ENCODE results near the gene TTLL5. TPM values are rescaled to one million over a fixed set of nuclear protein-coding genes. Genes with fewer than 3 reads are reported as not detected.

Gene TTLL5
- total RNA-seq, 2 experiments from 2014 or later = 27.3 to 38.6 TPM

- no peak for DNase-seq
- Mint-ChIP-seq H3K4me3 (no peak overlapping the region), H3K27ac (no peak overlapping the region), H3K27me3 (no peaks in the 10 kb centered on the region), H3K36me3 (ENCODE audit: low read depth) (peaks cover 15% of the 10 kb centered on the region), H3K9me3 (ENCODE audit: low read depth) (peaks cover 4% of the 10 kb centered on the region), H3K4me1 (no peaks in the 10 kb centered on the region)
- CTCF ChIA-PET = interaction anchor here (0.7 to 0.8 kb wide), 2 partner anchors 29 to 454 kb away, joined by 3 read pairs; no protein-coding TSS in a partner anchor
- POLR2A ChIA-PET = no interaction called here
- ATAC-seq = no peak
- intact Hi-C loops (cut with DNase I, micrococcal nuclease) = no loop called here
These were observed 143.7 kb downstream of the TTLL5 start for GRCh38 chr14:75804570-75805275.

GRCh38 chr14:75805646-75806045 lies 144.6 kb downstream of the TTLL5 start:
- Mint-ChIP-seq H3K27ac (no peak overlapping the region), H3K36me3 (ENCODE audit: low read depth) (peaks cover 12% of the 10 kb centered on the region), H3K9me3 (ENCODE audit: low read depth) (no peaks in the 10 kb centered on the region), H3K27me3 (no peaks in the 10 kb centered on the region), H3K4me1 (no peaks in the 10 kb centered on the region), H3K4me3 (no peak overlapping the region)
- DNase-seq = no peak
- intact Hi-C loops (cut with DNase I, micrococcal nuclease) = no loop called here
- CTCF ChIA-PET = no interaction called here
- POLR2A ChIA-PET = no interaction called here
- ATAC-seq = no peak

DNA sequence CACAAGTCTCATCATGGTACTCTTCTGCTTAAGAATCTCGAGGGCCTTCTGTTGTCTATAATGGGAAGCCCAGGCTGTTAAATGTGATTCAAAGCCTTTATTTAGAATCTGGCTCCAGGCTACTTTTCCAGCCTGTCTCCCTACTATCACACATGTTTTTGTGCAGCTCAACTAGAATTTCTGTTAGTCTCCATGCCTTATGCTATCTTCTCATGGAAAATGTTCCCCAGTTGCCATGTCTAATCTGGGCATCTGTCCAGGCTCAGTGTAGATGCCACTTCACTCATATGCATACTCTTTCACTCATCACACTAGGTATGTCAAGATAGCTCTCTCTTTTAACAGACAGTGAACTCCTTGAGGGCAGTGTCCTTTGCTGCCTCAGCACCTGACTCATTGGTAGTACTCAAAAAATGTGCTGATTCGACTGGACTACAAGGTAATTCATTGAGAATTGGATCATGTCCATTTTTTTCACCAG lies 145.3 kb downstream of the TTLL5 start:
- Mint-ChIP-seq H3K4me3 (no peak overlapping the region), H3K4me1 (no peaks in the 10 kb centered on the region), H3K27me3 (no peaks in the 10 kb centered on the region), H3K36me3 (ENCODE audit: low read depth) (peaks cover 12% of the 10 kb centered on the region), H3K9me3 (ENCODE audit: low read depth) (no peaks in the 10 kb centered on the region), H3K27ac (no peak overlapping the region)
- CTCF ChIA-PET = no interaction called here
- POLR2A ChIA-PET = no interaction called here
- DNase-seq = no peak
- no peak for ATAC-seq
- intact Hi-C loops (cut with DNase I, micrococcal nuclease) = no loop called here

- ChIA-PET CTCF (no interaction called here), POLR2A (no interaction called here)
- DNase-seq (no peak), ATAC-seq (no peak)
- H3K4me3 Mint-ChIP-seq = no peak overlapping the region
- H3K27ac Mint-ChIP-seq = no peak overlapping the region
- intact Hi-C loops (cut with DNase I, micrococcal nuclease) = no loop called here
- H3K9me3 Mint-ChIP-seq (ENCODE audit: low read depth) = no peaks in the 10 kb centered on the region
- no peaks in the 10 kb centered on the region for H3K4me1 Mint-ChIP-seq
- peaks cover 17% of the 10 kb centered on the region for H3K36me3 Mint-ChIP-seq (ENCODE audit: low read depth)
- H3K27me3 Mint-ChIP-seq = no peaks in the 10 kb centered on the region
These were observed 146.8 kb downstream of the TTLL5 start for GRCh38 chr14:75807667-75808360.

DNA sequence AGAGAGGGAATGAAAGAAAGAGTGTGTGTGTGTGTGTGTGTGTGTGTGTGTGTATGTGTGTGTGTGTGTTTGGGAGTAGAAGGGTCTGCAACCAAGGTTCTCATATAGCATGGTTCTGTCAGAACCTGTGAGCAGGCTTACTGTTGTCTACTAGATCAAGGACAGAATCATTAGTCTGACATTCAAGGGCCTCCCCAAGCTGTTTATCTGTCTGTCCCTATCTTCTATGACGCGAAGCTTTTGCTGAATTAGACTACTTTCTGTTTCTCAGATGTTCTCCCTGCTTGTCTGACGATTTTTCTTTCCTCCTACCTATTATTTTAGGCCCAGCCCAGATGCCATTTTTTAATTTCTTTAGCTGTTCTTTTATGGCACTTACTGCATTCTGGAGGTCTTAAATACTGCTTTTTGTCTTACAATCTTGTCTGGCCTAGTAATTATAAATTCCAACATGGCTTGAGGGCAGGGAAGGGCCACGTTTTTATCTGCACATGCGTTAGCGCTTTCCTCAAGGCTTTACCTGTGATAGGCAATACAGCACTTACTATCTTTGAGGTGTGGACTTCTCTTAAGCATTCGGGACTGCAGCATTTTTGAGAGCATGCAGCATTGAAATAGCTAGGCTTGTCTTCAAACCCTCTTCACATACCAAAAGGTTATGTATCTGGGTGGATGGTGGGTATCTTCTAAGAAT lies 150.2 kb downstream of the TTLL5 start:
- ATAC-seq = no peak
- no peak overlapping the region for H3K27ac Mint-ChIP-seq
- CTCF ChIA-PET = interaction anchor here (0.6 to 1.0 kb wide), 2 partner anchors 14 to 16 kb away, joined by 3 to 4 read pairs; no protein-coding TSS in a partner anchor

DNA sequence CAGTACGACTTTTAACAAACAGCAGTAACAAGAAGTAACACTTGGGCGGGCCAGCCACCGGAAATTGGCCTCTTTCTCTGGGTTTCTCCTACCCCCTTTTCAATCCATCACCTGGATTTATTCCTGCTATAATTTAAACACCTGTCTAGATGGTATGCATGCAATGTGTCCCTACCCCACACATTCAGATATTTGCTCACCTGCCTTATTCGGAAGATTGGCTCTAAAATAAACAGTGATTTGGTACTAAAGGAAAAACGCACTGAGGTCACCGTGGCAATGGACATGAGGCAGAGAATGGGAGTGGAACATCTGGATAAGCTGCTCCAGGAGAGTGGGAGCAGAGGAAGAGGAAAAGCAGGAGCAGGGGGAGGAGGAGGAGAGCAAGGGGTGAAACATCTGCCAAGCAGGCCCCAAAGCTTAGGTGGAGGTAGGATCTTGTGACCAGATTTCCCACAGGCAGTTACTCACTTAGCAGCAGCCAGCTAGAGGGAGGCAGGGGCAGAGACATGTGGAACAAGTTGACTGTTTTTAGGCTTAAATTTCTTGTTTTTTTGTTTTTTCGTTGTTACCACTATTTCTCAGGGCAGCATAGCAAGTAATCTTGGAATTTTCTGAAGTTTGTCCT lies 150.9 kb downstream of the TTLL5 start:
- ChIA-PET POLR2A (no interaction called here), CTCF (interaction anchor here (0.6 to 1.0 kb wide), 2 partner anchors 13 to 17 kb away, joined by 3 to 4 read pairs; no protein-coding TSS in a partner anchor)
- H3K4me1 Mint-ChIP-seq = no peaks in the 10 kb centered on the region
- DNase-seq (no peak), ATAC-seq (no peak)
- no peaks in the 10 kb centered on the region for H3K9me3 Mint-ChIP-seq (ENCODE audit: low read depth)
- intact Hi-C loops (cut with DNase I, micrococcal nuclease) = no loop called here
- no peaks in the 10 kb centered on the region for H3K27me3 Mint-ChIP-seq
- peaks cover 11% of the 10 kb centered on the region for H3K36me3 Mint-ChIP-seq (ENCODE audit: low read depth)
- H3K4me3 Mint-ChIP-seq = no peak overlapping the region
- H3K27ac Mint-ChIP-seq = no peak overlapping the region

More for the DNA sequence above, 150.2 kb downstream of the TTLL5 start:
- H3K27me3 Mint-ChIP-seq = no peaks in the 10 kb centered on the region
- no peak for DNase-seq
- H3K36me3 Mint-ChIP-seq (ENCODE audit: low read depth) = peaks cover 12% of the 10 kb centered on the region
- no peaks in the 10 kb centered on the region for H3K9me3 Mint-ChIP-seq (ENCODE audit: low read depth)
- H3K4me1 Mint-ChIP-seq = no peaks in the 10 kb centered on the region
- POLR2A ChIA-PET = no interaction called here
- H3K4me3 Mint-ChIP-seq = no peak overlapping the region
- intact Hi-C loops (cut with DNase I, micrococcal nuclease) = no loop called here

- intact Hi-C loops (cut with DNase I, micrococcal nuclease) = no loop called here
- Mint-ChIP-seq H3K4me1 (no peaks in the 10 kb centered on the region), H3K9me3 (ENCODE audit: low read depth) (no peaks in the 10 kb centered on the region), H3K36me3 (ENCODE audit: low read depth) (peaks cover 12% of the 10 kb centered on the region), H3K27ac (no peak overlapping the region), H3K27me3 (no peaks in the 10 kb centered on the region), H3K4me3 (no peak overlapping the region)
- ChIA-PET CTCF (interaction anchor here (1.2 kb wide), 1 partner anchor 103 kb away, joined by 3 read pairs; no protein-coding TSS in a partner anchor), POLR2A (no interaction called here)
- DNase-seq (no peak), ATAC-seq (no peak)
These were observed 151.6 kb downstream of the TTLL5 start for GRCh38 chr14:75812622-75813021.

DNA sequence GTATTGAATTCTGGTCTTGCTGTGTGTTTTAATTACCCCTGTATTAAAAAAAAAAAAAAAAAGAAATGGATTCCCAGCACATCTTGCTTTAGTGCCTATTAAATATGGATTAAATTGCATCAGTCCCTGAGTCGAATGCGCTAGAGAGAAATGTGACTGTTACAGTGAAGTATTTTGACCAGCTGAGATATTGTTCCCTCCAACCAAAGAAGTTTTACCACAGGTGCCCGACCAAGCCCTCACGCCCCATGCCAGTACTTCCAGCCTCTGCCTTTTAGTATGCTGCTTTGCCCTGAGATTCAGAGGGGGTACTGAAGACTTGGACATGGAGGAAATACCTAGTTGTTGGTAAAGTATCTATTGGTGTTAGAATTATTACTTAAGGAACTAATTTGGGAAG lies 159.7 kb downstream of the TTLL5 start:
- H3K4me1 Mint-ChIP-seq = peaks cover 6% of the 10 kb centered on the region
- H3K9me3 Mint-ChIP-seq (ENCODE audit: low read depth) = no peaks in the 10 kb centered on the region
- no peak overlapping the region for H3K4me3 Mint-ChIP-seq
- no peak overlapping the region for H3K27ac Mint-ChIP-seq
- POLR2A ChIA-PET = interaction anchor here (0.7 kb wide), 1 partner anchor 78 kb away, joined by 3 read pairs; no protein-coding TSS in a partner anchor
- CTCF ChIA-PET = no interaction called here
- intact Hi-C loops (cut with DNase I, micrococcal nuclease) = no loop called here
- H3K27me3 Mint-ChIP-seq = no peaks in the 10 kb centered on the region
- H3K36me3 Mint-ChIP-seq (ENCODE audit: low read depth) = peaks cover 23% of the 10 kb centered on the region
- DNase-seq (no peak), ATAC-seq (no peak)

- H3K4me1 Mint-ChIP-seq = peaks cover 6% of the 10 kb centered on the region
- no peaks in the 10 kb centered on the region for H3K9me3 Mint-ChIP-seq (ENCODE audit: low read depth)
- peaks cover 20% of the 10 kb centered on the region for H3K36me3 Mint-ChIP-seq (ENCODE audit: low read depth)
- H3K27me3 Mint-ChIP-seq = no peaks in the 10 kb centered on the region
- H3K4me3 Mint-ChIP-seq = no peak overlapping the region
- CTCF ChIA-PET = interaction anchor here (1.5 kb wide), 1 partner anchor 85 kb away, joined by 4 read pairs; no protein-coding TSS in a partner anchor
- POLR2A ChIA-PET = no interaction called here
- H3K27ac Mint-ChIP-seq = no peak overlapping the region
- ATAC-seq (no peak), DNase-seq (no peak)
- intact Hi-C loops (cut with DNase I, micrococcal nuclease) = no loop called here
These were observed 160.9 kb downstream of the TTLL5 start for GRCh38 chr14:75821831-75822521.

- DNase-seq (no peak), ATAC-seq (no peak)
- Mint-ChIP-seq H3K4me3 (no peak overlapping the region), H3K9me3 (ENCODE audit: low read depth) (no peaks in the 10 kb centered on the region), H3K27ac (no peak overlapping the region), H3K4me1 (peaks cover 6% of the 10 kb centered on the region), H3K36me3 (ENCODE audit: low read depth) (peaks cover 19% of the 10 kb centered on the region), H3K27me3 (no peaks in the 10 kb centered on the region)
- intact Hi-C loops (cut with DNase I, micrococcal nuclease) = no loop called here
- POLR2A ChIA-PET = no interaction called here
- CTCF ChIA-PET = interaction anchor here (1.5 kb wide), 1 partner anchor 84 kb away, joined by 4 read pairs; no protein-coding TSS in a partner anchor
These were observed 161.6 kb downstream of the TTLL5 start for GRCh38 chr14:75822522-75823141.

Data from activated CD4-positive, alpha-beta T cell treated with anti-CD3 and anti-CD28 coated beads for 36 hours (primary cell).